ENCODE measurements around the gene DDX51. TPM values are rescaled to one million over a fixed set of nuclear protein-coding genes. Genes with fewer than 3 reads are reported as not detected.
"Not testable (repeated sequence)": the region's sequence is repeated elsewhere in the genome, so short reads cannot be mapped to it uniquely, and the experiment has no call there.

Gene DDX51
- total and polyA plus RNA-seq, 2 experiments from 2014 or later = 3.7 to 7.5 TPM

DNA sequence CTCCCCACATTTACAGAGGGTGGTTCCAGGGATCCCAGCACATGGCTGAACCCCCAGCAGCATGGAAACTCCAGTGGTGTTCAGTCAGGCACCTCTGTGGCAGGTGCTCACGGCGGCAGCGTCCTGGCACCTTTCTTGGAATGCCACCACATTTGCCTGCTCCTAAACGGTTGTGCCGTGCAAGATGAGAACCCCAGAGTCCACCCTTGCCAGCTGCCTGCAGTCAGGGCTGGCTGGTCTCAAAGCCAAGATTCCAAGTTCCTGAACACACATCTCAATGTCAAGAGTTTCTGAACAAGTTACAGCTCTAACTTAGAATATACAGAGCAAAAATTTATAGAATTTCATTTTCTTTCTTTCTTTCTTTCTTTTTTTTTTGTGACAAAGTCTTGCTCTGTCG is 38.7 kb downstream of the DDX51 start:
- Histone ChIP-seq H3K27ac (no peak overlapping the region), H3K36me3 (ENCODE audit: low read depth) (peaks cover 8% of the 10 kb centered on the region; the same call in 1 of the 2 replicates), H3K9me2 (ENCODE audit: insufficient read depth) (no peaks in the 10 kb centered on the region), H3K27me3 (replicated peaks; ENCODE audit: insufficient read depth) (no peaks in the 10 kb centered on the region), H3K9ac (no peak overlapping the region), H4K20me1 (ENCODE audit: insufficient read depth) (no peaks in the 10 kb centered on the region), H2AFZ (no peak overlapping the region), H3K79me2 (ENCODE audit: insufficient read depth) (peaks cover 33% of the 10 kb centered on the region), H3F3A (ENCODE audit: insufficient read depth) (no peaks in the 10 kb centered on the region), H3K4me2 (ENCODE audit: unreplicated experiment) (no peak overlapping the region), H3K9me3 (ENCODE audit: low read depth) (no peaks in the 10 kb centered on the region), H3K4me1 (ENCODE audit: insufficient read depth) (no peaks in the 10 kb centered on the region), H3K4me3 (no peak overlapping the region)
- 86 to 89% methylated on average over 6 of the region's 6 CpGs for WGBS, 2 experiments (ENCODE audit: low coverage in 1 of 2, low lambda C conversion rate in 2 of 2, missing lambda C conversion rate in 2 of 2)
- TF ChIP-seq EZH2phosphoT487 (IDR thresholded peaks at IDR 0.05; ENCODE audit: insufficient read depth, low read depth) (no peak), EZH2 (IDR thresholded peaks at IDR 0.05; ENCODE audit: insufficient read depth, poor library complexity, severe bottlenecking) (no peak)
- no peak for DNase-seq
- in situ Hi-C loops (cut with MboI) = no loop called here

DNA sequence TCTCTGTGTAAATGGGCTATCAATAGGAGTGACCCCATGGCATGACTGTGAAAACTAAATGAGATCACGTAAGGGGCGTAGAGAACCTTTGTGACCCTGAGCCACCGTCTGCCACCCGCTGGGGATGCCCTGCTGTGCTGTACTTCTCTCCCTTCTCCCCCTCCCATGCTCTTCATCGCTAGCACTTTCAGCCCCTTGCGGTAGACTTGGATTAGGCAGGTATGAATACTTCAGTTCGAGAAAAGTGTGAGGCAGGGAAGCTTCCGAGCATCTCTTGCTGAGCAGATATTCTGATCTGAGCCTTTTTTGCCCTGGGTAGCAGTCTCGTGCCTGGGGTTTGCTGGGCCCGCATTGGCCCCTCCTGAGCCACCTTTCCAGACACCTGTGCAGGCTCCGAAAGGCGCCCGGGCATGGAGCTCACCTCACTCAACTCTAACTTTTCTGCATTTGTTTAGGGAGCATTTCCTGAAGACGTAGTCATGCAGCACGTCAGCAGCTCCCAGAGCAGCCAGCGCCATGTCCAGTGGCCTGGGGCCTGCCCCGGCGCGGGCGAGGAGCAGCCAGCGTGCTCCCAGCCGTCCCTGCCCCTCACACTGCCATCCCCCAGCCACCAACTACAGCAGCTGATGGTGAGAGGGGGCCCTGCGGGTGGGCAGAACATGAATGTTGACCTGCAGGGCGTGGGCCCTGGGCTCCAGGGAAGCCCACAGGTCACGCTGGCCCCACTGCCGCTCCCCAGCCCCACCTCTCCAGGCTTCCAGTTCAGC is 40.4 kb downstream of the DDX51 start:
- no peak overlapping the region for H3K4me3 ChIP-seq
- H3K27me3 ChIP-seq (replicated peaks; ENCODE audit: insufficient read depth) = no peaks in the 10 kb centered on the region
- H3K9ac ChIP-seq = no peak overlapping the region
- in situ Hi-C loops (cut with MboI) = no loop called here
- no peak for TF ChIP-seq EZH2 (IDR thresholded peaks at IDR 0.05; ENCODE audit: insufficient read depth, poor library complexity, severe bottlenecking)
- TF ChIP-seq EZH2phosphoT487 (IDR thresholded peaks at IDR 0.05; ENCODE audit: insufficient read depth, low read depth) = no peak
- H2AFZ ChIP-seq = no peak overlapping the region
- H3K4me1 ChIP-seq (ENCODE audit: insufficient read depth) = no peaks in the 10 kb centered on the region
- peaks cover 7% of the 10 kb centered on the region; the same call in 1 of the 2 replicates for H3K36me3 ChIP-seq (ENCODE audit: low read depth)
- no peak overlapping the region for H3K4me2 ChIP-seq (ENCODE audit: unreplicated experiment)
- H3K79me2 ChIP-seq (ENCODE audit: insufficient read depth) = peaks cover 43% of the 10 kb centered on the region
- H3F3A ChIP-seq (ENCODE audit: insufficient read depth) = no peaks in the 10 kb centered on the region
- no peaks in the 10 kb centered on the region for H3K9me3 ChIP-seq (ENCODE audit: low read depth)
- no peak overlapping the region for H3K27ac ChIP-seq
- H3K9me2 ChIP-seq (ENCODE audit: insufficient read depth) = no peaks in the 10 kb centered on the region
- H4K20me1 ChIP-seq (ENCODE audit: insufficient read depth) = no peaks in the 10 kb centered on the region
- DNase-seq = no peak
- 96 to 97% methylated on average over 24 to 26 of the region's 26 CpGs for WGBS, 2 experiments (ENCODE audit: low coverage in 1 of 2, low lambda C conversion rate in 2 of 2, missing lambda C conversion rate in 2 of 2)

DNA sequence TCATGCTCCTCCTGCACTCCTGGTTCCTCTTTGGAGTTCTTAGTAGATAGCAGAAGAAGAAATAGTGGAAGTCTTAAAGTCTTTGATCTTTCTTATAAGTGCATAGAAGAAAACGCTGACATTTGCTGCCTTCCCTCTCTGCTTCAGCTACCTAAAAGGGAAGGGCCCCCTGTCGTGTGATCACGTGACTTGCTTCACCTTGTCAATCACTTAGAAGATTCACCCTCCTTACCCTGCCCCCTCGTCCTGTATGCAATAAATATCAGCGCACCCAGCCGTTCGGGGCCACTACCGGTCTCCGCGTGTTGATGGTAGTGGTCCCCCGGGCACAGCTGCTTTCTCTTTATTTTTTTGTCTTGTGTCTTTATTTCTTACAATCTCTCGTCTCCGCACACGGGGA is 41.0 kb downstream of the DDX51 start:
- 87 to 88% methylated on average over 14 of the region's 14 CpGs for whole genome bisulfite sequencing, 2 experiments (ENCODE audit: low coverage in 1 of 2, low lambda C conversion rate in 2 of 2, missing lambda C conversion rate in 2 of 2)
- H4K20me1 ChIP-seq (ENCODE audit: insufficient read depth); H3K4me3 ChIP-seq; H3K27me3 ChIP-seq (replicated peaks; ENCODE audit: insufficient read depth); H2AFZ ChIP-seq; H3K9me3 ChIP-seq (ENCODE audit: low read depth); H3K4me2 ChIP-seq (ENCODE audit: unreplicated experiment); H3K27ac ChIP-seq; H3K9me2 ChIP-seq (ENCODE audit: insufficient read depth); in situ Hi-C loops (cut with MboI); H3K4me1 ChIP-seq (ENCODE audit: insufficient read depth); H3K9ac ChIP-seq; DNase-seq; H3F3A ChIP-seq (ENCODE audit: insufficient read depth): not testable (repeated sequence)
- Histone ChIP-seq H3K36me3 (ENCODE audit: low read depth) (peaks cover 11% of the 10 kb centered on the region; the same call in 1 of the 2 replicates), H3K79me2 (ENCODE audit: insufficient read depth) (peaks cover 49% of the 10 kb centered on the region)

DNA sequence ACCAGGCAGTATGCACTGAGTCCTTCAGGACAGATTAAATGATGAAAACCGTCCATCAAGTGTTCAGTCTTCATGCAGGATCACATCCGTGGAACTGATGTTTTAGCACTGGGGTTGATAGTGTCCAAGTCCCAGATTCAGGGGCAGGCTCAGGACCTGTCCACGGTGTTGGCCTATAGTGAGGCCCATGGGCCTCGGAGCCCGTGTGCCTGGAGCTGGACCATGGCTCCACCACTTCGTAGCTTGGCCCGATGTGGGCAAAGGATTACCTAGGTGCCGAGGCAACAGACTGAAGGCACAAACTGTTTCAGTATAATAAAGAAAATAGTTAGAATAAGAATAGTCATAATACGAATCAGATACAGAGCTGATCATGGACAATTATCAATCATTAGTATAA is 41.8 kb downstream of the DDX51 start:
- H3K9ac ChIP-seq = no peak overlapping the region
- no peak overlapping the region for H3K4me3 ChIP-seq
- 96 to 97% methylated on average over 9 of the region's 9 CpGs for WGBS, 2 experiments (ENCODE audit: low coverage in 1 of 2, low lambda C conversion rate in 2 of 2, missing lambda C conversion rate in 2 of 2)
- DNase-seq = no peak
- peaks cover 57% of the 10 kb centered on the region for H3K79me2 ChIP-seq (ENCODE audit: insufficient read depth)
- peaks cover 12% of the 10 kb centered on the region; the same call in 1 of the 2 replicates for H3K36me3 ChIP-seq (ENCODE audit: low read depth)
- H3K4me2 ChIP-seq (ENCODE audit: unreplicated experiment) = no peak overlapping the region
- in situ Hi-C loops (cut with MboI) = no loop called here
- H3K27me3 ChIP-seq (replicated peaks; ENCODE audit: insufficient read depth) = no peaks in the 10 kb centered on the region
- H3K9me3 ChIP-seq (ENCODE audit: low read depth) = no peaks in the 10 kb centered on the region
- H2AFZ ChIP-seq = no peak overlapping the region
- TF ChIP-seq EZH2phosphoT487 (IDR thresholded peaks at IDR 0.05; ENCODE audit: insufficient read depth, low read depth) = no peak
- no peak for TF ChIP-seq EZH2 (IDR thresholded peaks at IDR 0.05; ENCODE audit: insufficient read depth, poor library complexity, severe bottlenecking)
- H3K4me1 ChIP-seq (ENCODE audit: insufficient read depth) = no peaks in the 10 kb centered on the region
- no peak overlapping the region for H3K27ac ChIP-seq
- no peaks in the 10 kb centered on the region for H3K9me2 ChIP-seq (ENCODE audit: insufficient read depth)
- no peaks in the 10 kb centered on the region for H3F3A ChIP-seq (ENCODE audit: insufficient read depth)
- H4K20me1 ChIP-seq (ENCODE audit: insufficient read depth) = no peaks in the 10 kb centered on the region
